Urothelium cell line (cell line): ENCODE results near the gene HDAC1.

ENCODE experiments used
- DNase-seq: peaks from one replicate; pipeline ENCODE4 v3.0.0; 2011; ENCODE audit warnings: low spot score, mixed read lengths
- FAIRE-seq: peaks from 2 replicates; lab custom pipeline; 2011; peaks lifted over from hg19 to GRCh38; lab: Jason Lieb, UNC

HDAC1 gene

DNA sequence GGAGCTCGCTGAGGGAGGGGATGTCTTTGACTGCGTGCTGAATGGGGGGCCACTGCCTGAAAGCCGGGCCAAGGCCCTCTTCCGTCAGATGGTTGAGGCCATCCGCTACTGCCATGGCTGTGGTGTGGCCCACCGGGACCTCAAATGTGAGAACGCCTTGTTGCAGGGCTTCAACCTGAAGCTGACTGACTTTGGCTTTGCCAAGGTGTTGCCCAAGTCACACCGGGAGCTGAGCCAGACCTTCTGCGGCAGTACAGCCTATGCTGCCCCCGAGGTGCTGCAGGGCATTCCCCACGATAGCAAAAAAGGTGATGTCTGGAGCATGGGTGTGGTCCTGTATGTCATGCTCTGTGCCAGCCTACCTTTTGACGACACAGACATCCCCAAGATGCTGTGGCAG lies 71.8 kb downstream of the HDAC1 start:
- FAIRE-seq = no peak
- DNase-seq = no peak

GRCh38 chr1:32364836-32365235 lies 73.0 kb downstream of the HDAC1 start:
- DNase-seq = no peak
- no peak for FAIRE-seq

DNA sequence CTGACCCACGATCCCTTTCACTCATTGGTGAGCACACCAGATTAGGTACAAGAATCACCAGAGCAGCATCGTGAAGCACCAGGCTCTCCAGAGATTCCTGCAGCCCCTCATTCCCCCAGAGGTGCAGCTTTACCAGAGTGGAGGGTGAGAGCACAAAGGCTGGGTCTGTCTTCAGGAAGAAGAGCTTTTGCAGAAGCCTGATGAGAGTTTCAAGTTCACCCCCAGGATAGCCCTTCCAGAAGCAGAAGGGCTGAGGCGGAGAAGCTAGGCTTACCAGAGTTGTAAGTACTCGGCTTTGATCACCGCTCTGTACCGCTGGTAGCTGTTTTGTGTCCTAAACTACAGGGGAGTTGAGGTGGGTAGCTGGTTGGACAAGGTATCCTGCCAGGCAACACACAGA lies 73.6 kb downstream of the HDAC1 start:
- FAIRE-seq (no peak), DNase-seq (no peak)

- no peak for DNase-seq
- FAIRE-seq = no peak
These were observed 76.2 kb downstream of the HDAC1 start for GRCh38 chr1:32367912-32368635.

- no peak for FAIRE-seq
- DNase-seq = no peak
These were observed 80.4 kb downstream of the HDAC1 start for GRCh38 chr1:32372149-32372756.

GRCh38 chr1:32373996-32374592 lies 82.2 kb downstream of the HDAC1 start:
- no peak for DNase-seq

DNA sequence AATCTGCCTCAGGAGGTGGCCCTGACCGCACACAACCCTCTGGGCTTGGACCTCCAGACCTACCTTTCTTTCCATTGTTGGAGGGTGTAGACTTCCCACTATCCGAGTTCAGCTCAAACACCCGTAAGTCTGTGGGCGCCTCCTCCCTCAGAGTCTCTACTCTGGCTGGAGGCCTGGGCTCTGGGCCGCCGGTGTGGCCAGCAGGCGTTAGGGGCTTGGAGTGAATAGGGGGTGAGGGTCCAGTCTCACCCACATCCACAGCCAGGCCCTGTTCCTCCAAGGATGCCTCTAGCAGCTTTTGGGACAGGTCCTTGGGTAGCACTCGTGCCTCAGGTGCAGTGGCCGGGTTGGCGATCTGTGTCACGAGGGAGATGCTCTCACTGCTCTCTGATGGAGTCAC lies 84.3 kb downstream of the HDAC1 start:
- no peak for FAIRE-seq

More at GRCh38 chr1:32373996-32374592, 82.2 kb downstream of the HDAC1 start:
- FAIRE-seq = no peak

DNA sequence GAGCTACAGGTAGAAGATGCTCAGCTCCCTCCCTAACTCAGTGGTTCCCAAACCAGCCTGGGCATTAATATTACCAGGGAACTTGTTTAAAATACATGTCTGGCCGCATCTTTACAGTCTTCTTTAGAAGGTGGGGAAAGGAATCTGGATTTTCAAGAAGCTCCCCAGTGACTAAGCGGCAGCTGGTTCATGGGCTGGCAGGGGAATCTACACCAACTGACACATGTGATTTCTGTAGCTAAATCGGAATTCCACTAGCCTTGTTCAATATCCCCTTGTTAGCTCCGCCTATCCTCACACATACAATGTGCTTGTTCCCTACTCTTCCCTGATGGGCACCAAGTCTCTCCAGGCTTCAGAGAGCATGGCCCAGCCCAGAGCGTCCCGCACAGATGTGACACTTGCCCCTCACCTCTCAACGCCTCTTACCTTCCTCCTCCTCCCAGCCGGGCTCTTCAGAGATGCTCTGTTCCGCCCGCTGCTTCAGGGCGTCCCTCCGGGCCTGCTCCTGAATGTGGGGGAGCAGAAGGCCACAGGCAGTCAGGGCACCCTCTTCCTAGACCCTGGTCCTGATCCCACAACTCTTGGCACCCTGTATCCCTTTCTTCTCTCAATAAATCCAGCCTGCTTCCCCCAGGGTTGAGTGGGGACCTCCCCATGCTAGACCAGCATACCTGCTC lies 85.8 kb downstream of the HDAC1 start:
- DNase-seq (no peak), FAIRE-seq (no peak)

More for the DNA sequence above, 84.3 kb downstream of the HDAC1 start:
- DNase-seq = no peak

DNA sequence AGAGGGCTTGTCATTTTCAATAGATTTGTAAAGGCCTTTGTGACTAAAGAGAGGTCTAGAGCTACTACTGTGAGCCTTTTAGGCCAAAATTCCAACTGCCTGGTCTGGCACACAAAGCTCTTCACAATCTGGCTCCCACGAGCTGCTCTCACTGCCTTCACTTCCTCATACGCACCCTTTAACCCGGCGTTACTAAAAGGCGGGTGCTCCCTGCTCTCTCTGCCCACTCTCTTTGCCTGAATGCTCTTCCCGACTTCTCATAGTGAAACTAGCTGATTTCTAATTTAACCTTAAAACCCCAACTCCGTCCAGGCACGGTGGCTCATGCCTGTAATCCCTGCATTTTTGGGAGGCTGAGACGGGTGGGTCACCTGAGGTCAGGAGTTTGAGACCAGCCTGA lies 88.2 kb downstream of the HDAC1 start:
- DNase-seq (no peak), FAIRE-seq (no peak)
